CD4-positive, alpha-beta T cell treated with Interferon alpha-2 for 1 hour (primary cell): ENCODE results near the gene BACH2.

Source experiments
- DNase-seq, 2 donors: peaks; one replicate each; pipeline ENCODE4 v3.0.0-alpha.2; 2020 to 2022

The BACH2 gene

DNA sequence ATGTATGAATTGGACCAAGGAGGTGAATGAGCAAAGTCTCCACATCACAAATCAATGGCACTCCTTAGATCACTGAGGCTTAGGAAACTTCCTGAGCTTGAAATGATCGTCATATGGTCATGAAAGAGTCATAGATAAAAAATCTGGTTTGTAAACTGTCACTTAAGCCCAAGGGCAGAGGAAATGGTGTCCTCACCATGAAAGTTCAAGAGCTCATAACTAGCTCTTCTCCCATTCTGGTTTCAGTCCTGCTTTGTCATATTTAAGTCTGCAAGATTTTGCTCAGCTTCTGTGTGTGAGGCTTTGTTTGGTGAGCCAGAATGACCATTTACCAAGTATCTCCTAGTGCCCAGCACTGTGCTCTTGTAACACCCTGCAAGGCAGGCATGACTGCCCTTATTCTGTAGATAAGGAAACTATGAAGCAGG lies 341.9 kb downstream of the BACH2 start:
- DNase-seq = no peak

DNA sequence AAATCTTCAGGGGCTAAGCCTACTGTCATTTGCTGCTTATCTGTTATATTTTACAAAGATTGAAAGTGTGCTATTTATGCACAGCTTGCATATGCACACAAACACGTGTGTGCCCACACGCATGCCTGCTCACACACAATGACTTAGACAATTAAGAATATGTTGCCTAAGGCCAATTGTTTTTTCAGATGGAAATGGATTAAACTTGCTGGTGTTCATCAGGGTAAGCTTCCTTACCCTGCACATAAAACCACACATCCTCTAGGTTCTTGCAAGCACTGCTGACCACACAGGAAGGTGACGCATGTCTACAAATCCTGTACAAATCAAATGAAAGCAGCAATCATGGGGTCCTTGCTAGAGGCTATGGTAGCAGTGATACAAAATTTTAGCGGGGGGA lies 344.0 kb downstream of the BACH2 start:
- peak; percentile 57 to 75 for DNase-seq

GRCh38 chr6:89952105-89952671 lies 344.5 kb downstream of the BACH2 start:
- no peak for DNase-seq

DNA sequence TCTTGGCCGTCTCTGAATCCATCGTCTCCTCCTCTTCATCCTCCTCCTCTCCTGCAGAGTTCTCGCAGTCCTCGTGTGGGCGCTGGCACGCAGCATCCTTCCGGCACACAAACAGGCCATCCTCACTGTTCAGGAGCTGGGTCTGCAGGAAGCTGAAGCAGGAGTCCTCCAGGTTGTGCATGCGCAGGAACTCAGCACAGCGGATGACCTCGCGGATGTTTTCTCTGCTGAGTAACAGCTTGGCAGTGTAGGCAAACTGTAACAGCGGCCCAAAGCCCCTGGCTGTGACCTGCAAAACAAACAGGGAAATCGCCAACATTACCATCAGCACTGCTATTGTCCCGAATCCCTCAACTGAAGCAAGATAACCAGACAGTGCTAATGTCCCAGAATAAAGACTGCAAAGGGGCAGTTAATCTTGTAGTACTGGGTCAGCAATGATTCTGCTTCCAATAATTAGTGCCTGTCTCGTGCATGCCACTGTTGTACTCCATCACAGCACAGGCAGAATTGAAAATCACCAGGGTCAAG lies 345.0 kb downstream of the BACH2 start:
- DNase-seq = no peak

GRCh38 chr6:89950879-89951391 lies 345.7 kb downstream of the BACH2 start:
- no peak for DNase-seq

DNA sequence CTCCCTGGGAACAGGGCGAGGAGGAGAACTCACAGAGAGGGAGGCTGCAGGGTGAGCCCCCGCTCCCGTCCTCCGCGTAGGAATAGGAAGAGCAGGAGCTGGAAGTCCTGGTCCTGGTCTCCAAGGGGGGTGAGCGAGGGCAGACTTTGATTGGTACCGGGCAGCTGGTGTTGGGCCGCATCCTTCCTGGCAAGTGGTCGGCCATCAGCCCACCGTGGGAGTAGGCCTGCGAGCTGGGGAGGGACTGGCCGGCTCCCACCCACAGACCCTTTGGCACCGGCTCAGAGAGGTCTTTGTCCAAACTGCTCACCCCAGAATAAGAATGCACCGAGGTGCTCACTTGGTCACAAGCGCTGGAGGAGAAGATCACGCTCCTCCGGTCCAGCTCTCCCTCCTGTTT lies 346.2 kb downstream of the BACH2 start:
- no peak for DNase-seq

DNA sequence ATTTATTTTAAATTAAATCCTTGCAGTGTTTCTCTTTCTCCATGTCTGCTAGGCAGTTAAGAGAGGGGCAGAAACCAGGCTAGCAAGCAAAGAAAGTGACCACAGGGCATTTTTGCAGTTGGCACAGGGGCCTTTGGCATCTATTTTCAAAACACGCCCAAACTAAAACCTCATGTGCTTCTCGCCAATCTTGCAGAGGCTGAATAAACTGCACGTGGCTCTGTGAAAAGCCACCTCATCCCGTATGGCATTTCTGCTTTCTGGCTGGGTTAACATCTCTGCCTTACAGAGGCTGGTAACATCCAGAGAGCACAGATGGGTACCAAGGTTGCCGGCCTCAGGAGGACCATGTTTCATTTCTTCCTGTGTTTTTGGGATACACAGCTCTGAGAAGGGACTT lies 347.8 kb downstream of the BACH2 start:
- DNase-seq = no peak

DNA sequence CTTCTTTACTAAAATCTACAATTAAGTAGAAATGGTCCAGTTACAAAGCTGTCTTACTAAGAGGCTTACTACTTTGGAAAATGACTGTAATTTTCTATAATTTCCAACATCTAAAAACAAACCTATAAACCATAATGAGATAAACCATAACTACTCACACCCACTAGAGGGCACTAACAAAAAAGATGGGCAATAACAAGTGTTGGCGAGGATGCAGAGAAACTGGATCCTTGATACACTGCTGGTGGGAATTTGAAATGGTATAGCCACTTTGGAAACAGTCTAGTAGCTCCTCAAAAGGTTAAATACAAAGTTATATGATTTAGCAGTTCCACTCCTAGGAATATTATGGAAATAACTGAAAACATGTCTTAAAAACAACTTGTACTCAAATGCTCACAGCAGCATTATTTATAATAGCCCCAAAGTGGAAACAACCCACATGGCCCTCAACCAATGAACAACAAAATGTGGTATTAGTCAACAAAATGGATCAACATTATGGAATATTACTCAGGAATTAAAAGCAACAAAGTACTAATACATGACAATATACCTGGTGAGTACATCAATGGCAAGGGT lies 351.7 kb downstream of the BACH2 start:
- peak in 1 of 2 donors; percentile 49 for DNase-seq

DNA sequence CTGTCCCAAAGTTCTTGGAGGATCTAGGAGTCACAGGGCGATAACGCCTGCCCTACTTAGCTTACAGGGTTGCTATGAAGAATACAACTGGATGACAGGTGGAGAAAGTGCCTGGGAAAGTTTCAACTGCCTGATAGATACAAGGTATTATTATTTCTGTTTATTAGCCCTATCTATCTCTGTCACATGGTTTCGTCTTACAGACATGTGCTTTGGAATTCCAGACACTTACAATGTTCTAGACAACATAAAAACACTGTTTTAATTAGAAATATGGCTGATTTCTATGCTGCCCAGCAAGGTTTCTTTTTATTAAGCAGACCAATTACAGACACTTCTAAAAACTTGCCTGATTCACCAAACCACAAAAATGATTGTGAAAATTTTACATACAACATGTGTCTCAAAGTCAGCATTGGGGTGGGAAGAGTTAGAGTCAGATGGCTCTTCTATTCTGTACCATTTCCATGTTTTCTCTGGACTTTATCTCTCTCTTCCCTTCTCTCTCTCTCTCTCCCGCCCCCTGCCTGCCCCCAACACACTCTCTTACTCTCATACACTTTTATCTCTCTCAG lies 352.4 kb downstream of the BACH2 start:
- no peak for DNase-seq

- DNase-seq = no peak
Measured at GRCh38 chr6:89942601-89943000, 354.0 kb downstream of the BACH2 start.

- no peak for DNase-seq
Measured at GRCh38 chr6:89941763-89942497, 354.7 kb downstream of the BACH2 start.

- no peak for DNase-seq
Measured at GRCh38 chr6:89941031-89941762, 355.4 kb downstream of the BACH2 start.

GRCh38 chr6:89940225-89941027 lies 356.2 kb downstream of the BACH2 start:
- DNase-seq = peak; percentile 75 to 81

DNA sequence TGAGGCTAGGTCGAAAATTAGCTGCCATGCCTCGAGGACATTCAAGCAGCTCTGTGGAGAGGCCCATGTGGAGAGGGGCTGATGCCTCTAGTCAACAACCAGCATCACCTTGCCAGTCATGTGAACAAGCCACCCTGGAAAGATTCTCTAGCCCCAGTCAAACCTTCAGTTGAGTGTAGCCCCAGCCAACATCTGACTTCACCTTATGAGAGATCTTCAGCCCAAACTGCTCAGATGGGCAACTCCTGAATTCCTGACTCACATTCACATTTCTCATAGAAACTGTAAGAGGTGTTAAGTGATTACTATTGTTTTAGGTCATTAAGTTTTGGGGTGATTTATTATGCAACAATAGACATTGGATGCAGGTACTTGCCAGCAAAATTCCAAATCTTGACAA lies 357.5 kb downstream of the BACH2 start:
- DNase-seq = no peak

- no peak for DNase-seq
Measured at GRCh38 chr6:89938014-89938413, 358.6 kb downstream of the BACH2 start.

GRCh38 chr6:89936177-89936576 lies 360.5 kb downstream of the BACH2 start:
- no peak for DNase-seq

DNA sequence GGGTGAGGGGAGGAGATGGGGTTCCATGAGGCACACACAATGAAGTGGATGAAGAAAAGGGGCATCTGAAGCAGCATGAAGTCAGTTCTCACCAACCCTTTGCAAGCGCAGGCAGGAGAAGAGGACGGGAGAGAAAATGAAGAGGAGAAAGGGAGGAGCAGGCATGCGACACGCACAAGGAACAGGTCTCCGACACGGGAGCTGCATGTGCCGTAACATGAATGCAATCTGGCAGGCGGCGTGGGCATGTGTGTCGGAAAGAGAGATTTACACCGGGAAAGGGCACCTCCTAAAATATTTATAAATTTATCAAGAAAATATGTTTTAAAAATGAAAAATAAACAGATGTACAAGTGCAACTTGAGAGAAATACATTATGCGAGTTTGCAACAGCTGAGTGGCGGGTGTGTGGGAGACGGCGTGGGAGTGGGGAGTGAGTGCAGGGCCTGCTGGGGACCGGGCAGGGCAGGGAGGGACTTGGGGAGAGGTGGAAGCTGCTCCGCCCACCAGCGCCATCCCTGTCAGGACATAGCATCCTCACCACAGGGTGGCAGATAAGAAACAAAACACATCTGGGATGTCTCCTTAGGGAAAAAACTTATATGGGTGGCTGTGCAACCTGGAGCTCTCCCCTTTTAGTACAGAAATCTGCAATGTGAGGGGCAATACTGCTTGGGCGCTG lies 361.8 kb downstream of the BACH2 start:
- DNase-seq = no peak

- no peak for DNase-seq
Measured at GRCh38 chr6:89932245-89932802, 364.3 kb downstream of the BACH2 start.

DNA sequence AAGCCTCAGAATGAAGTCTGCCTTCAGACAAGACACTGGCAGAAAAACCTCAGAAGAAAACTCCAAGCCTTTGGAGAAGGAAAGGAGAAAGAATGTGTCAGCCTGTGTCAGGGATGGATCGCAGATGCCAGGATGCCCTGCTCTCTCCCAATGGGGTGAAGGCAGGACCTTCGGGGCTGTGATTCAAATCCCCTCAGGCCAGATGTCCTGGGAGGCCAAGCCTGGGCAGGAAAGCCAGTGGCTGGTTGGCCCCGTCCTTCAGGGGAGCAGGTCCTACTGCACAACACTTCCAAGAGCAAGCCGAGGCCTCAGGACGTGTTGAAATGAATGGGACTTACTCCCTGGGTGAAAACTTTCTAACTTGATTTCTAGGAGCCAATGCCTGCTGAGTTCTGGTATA lies 365.9 kb downstream of the BACH2 start:
- DNase-seq = no peak

GRCh38 chr6:89928604-89929003 lies 368.0 kb downstream of the BACH2 start:
- no peak for DNase-seq
